Tibial artery (tissue), 4 donors: ENCODE data around the gene CELA1.
"Not testable (repeated sequence)": the region's sequence is repeated elsewhere in the genome, so short reads cannot be mapped to it uniquely, and the experiment has no call there.

Experiments
- DNase-seq, 2 donors: peaks; one replicate each; pipeline ENCODE4 v3.0.0-alpha.2; 2019
- H3K27ac ChIP-seq, 2 donors: fragments of 200-600 bp; sonication (generic) in 1 of 2; 1 replicate in 1 of 2; 2 replicates in 1 of 2; pipeline ENCODE4 v1.5.1; 2018 to 2019; ENCODE audit warnings: mild to moderate bottlenecking in 1 of 2
- H3K27me3 ChIP-seq, 2 donors: fragments of 200-600 bp; sonication (generic) in 1 of 2; one replicate each; pipeline versions ENCODE4 v1.5.1 to v1.6.0; 2016 to 2019
- H3K36me3 ChIP-seq, 3 donors: fragments of 200-600 bp; sonication (generic) in 2 of 3; one replicate each; pipeline ENCODE4 v1.5.1; 2016 to 2019; ENCODE audit warnings: mild to moderate bottlenecking in 2 of 3
- H3K4me1 ChIP-seq, 4 donors: fragments of 200-600 bp; sonication (generic) in 2 of 4; 1 replicate in 3 of 4; 2 replicates in 1 of 4; pipeline ENCODE4 v1.5.1; 2016 to 2019
- H3K4me3 ChIP-seq, 2 donors: fragments of 200-600 bp; sonication (generic) in 1 of 2; 1 replicate in 1 of 2; 2 replicates in 1 of 2; pipeline ENCODE4 v1.5.1; 2018 to 2019; ENCODE audit warnings: mild to moderate bottlenecking in 2 of 2
- H3K9me3 ChIP-seq, 3 donors: fragments of 200-600 bp; sonication (generic) in 1 of 3; one replicate each; pipeline ENCODE4 v1.5.1; 2016 to 2019
- CTCF ChIP-seq, 2 experiments: fragments of 200-600 bp in 1 of 2; fragments of 450-650 bp in 1 of 2; IDR thresholded peaks; one replicate each; pipeline ENCODE4 v1.5.1; 2017 to 2019; ENCODE audit warnings: antibody characterized with exemption in 2 of 2, mild to moderate bottlenecking in 1 of 2, moderate library complexity in 1 of 2
- intact Hi-C: fragments of 100-400 bp; cut with DNase I; formaldehyde crosslinking; loops from one replicate; pipeline ENCODE4 v1.15.0; 2023; ENCODE audit warnings: low total_unique reads

The CELA1 gene

GRCh38 chr12:51306507-51306906 is 40.0 kb downstream of the CELA1 start:
- Histone ChIP-seq H3K27ac (no peak overlapping the region), H3K9me3 (no peaks in the 10 kb centered on the region), H3K27me3 (peaks cover 0 to 3% of the 10 kb centered on the region in 2 donors), H3K36me3 (no peaks in the 10 kb centered on the region), H3K4me1 (no peaks in the 10 kb centered on the region), H3K4me3 (no peak overlapping the region)
- intact Hi-C loops: no loop called here
- DNase-seq: no peak
- TF ChIP-seq CTCF (IDR thresholded peaks at IDR 0.05): no peak

GRCh38 chr12:51300768-51301167 is 45.7 kb downstream of the CELA1 start:
- H3K27me3 ChIP-seq, H3K4me1 ChIP-seq, H3K4me3 ChIP-seq, H3K36me3 ChIP-seq, DNase-seq, intact Hi-C loops, H3K9me3 ChIP-seq, H3K27ac ChIP-seq: not testable (repeated sequence)

GRCh38 chr12:51295651-51296050 is 50.8 kb downstream of the CELA1 start:
- H3K36me3 ChIP-seq: no peaks in the 10 kb centered on the region
- no peak for DNase-seq
- intact Hi-C loops: no loop called here
- no peaks in the 10 kb centered on the region for H3K4me1 ChIP-seq
- TF ChIP-seq CTCF (IDR thresholded peaks at IDR 0.05): no peak
- H3K27me3 ChIP-seq: no peaks in the 10 kb centered on the region
- H3K9me3 ChIP-seq: no peaks in the 10 kb centered on the region
- H3K4me3 ChIP-seq: no peak overlapping the region
- no peak overlapping the region for H3K27ac ChIP-seq

GRCh38 chr12:51294097-51294496 is 52.4 kb downstream of the CELA1 start:
- H3K4me3 ChIP-seq, intact Hi-C loops, DNase-seq, H3K36me3 ChIP-seq, H3K4me1 ChIP-seq, H3K27ac ChIP-seq, H3K9me3 ChIP-seq, H3K27me3 ChIP-seq: not testable (repeated sequence)

GRCh38 chr12:51293696-51294095 is 52.8 kb downstream of the CELA1 start:
- H3K4me1 ChIP-seq: no peaks in the 10 kb centered on the region
- no peak overlapping the region for H3K4me3 ChIP-seq
- TF ChIP-seq CTCF (IDR thresholded peaks at IDR 0.05): no peak
- DNase-seq: no peak
- no peaks in the 10 kb centered on the region for H3K36me3 ChIP-seq
- H3K9me3 ChIP-seq: no peaks in the 10 kb centered on the region
- intact Hi-C loops: no loop called here
- H3K27me3 ChIP-seq: no peaks in the 10 kb centered on the region
- H3K27ac ChIP-seq: no peak overlapping the region

- H3K36me3 ChIP-seq, H3K27ac ChIP-seq, H3K4me1 ChIP-seq, H3K27me3 ChIP-seq, H3K4me3 ChIP-seq, H3K9me3 ChIP-seq, intact Hi-C loops: not testable (repeated sequence)
- peak; percentile 64 to 78 for DNase-seq
These were observed 54.6 kb downstream of the CELA1 start for GRCh38 chr12:51291603-51292513.

GRCh38 chr12:51285843-51286242 is 60.6 kb downstream of the CELA1 start:
- Histone ChIP-seq H3K4me3 (no peak overlapping the region), H3K27ac (no peak overlapping the region), H3K36me3 (no peaks in the 10 kb centered on the region), H3K9me3 (no peaks in the 10 kb centered on the region), H3K27me3 (no peaks in the 10 kb centered on the region), H3K4me1 (no peaks in the 10 kb centered on the region)
- DNase-seq: no peak
- no peak for TF ChIP-seq CTCF (IDR thresholded peaks at IDR 0.05)
- intact Hi-C loops: no loop called here
